Neural progenitor cell (in vitro differentiated cells): ENCODE results near the gene PTPRN2. TPM values are rescaled to one million over a fixed set of nuclear protein-coding genes. Genes with fewer than 3 reads are reported as not detected.

Experiments
- DNase-seq: peaks from one replicate; pipeline ENCODE4 v3.0.0-alpha.2; 2016; ENCODE audit warnings: low spot score
- H2AFZ ChIP-seq: fragments of 200-600 bp; sonication (generic); replicated peaks from 2 replicates; pipeline ENCODE4 v1.6.1; 2016; ENCODE audit warnings: antibody characterized with exemption
- H3F3A ChIP-seq: fragments of 200-600 bp; sonication (generic); 2 replicates; pipeline ENCODE4 v1.6.1; 2016; ENCODE audit warnings: antibody characterized with exemption, low read depth
- H3K27ac ChIP-seq: fragments of 200-600 bp; sonication (generic); 2 replicates; pipeline ENCODE4 v1.5.1; 2016; ENCODE audit warnings: mild to moderate bottlenecking
- H3K27me3 ChIP-seq: fragments of 200-600 bp; sonication (generic); 2 replicates; pipeline ENCODE4 v1.6.1; 2016; ENCODE audit warnings: mild to moderate bottlenecking, moderate library complexity
- H3K36me3 ChIP-seq: fragments of 200-600 bp; sonication (generic); 2 replicates; pipeline ENCODE4 v1.5.1; 2016
- H3K4me1 ChIP-seq: fragments of 200-600 bp; sonication (generic); 2 replicates; pipeline ENCODE4 v1.6.1; 2016; ENCODE audit warnings: mixed run types
- H3K4me2 ChIP-seq: fragments of 200-600 bp; sonication (generic); 2 replicates; pipeline ENCODE4 v1.6.1; 2016
- H3K4me3 ChIP-seq: fragments of 200-600 bp; sonication (generic); 2 replicates; pipeline ENCODE4 v1.5.1; 2016
- H3K79me2 ChIP-seq: fragments of 200-600 bp; sonication (generic); 2 replicates; pipeline ENCODE4 v1.6.1; 2016; ENCODE audit warnings: low read depth
- H3K9ac ChIP-seq: fragments of 200-600 bp; sonication (generic); 2 replicates; pipeline ENCODE4 v1.6.1; 2016
- H3K9me3 ChIP-seq: fragments of 200-600 bp; sonication (generic); 2 replicates; pipeline ENCODE4 v1.5.1; 2016; ENCODE audit warnings: low read depth
- H4K20me1 ChIP-seq: fragments of 200-600 bp; sonication (generic); 2 replicates; pipeline ENCODE4 v1.6.1; 2016; ENCODE audit warnings: low read depth
- H3K27ac Mint-ChIP-seq: 3 replicates; pipeline ENCODE4 v1.8.0; 2021; ENCODE audit warnings: mixed read lengths
- H3K27me3 Mint-ChIP-seq: 2 replicates; pipeline ENCODE4 v1.8.0; 2022; ENCODE audit warnings: low read depth, mild to moderate bottlenecking, inconsistent platforms, moderate library complexity, mixed read lengths; ENCODE audit not compliant: insufficient read depth
- H3K36me3 Mint-ChIP-seq: 3 replicates; pipeline ENCODE4 v1.8.0; 2021; ENCODE audit warnings: mixed read lengths
- H3K4me1 Mint-ChIP-seq: 3 replicates; pipeline ENCODE4 v1.8.0; 2021; ENCODE audit warnings: mixed read lengths
- H3K4me3 Mint-ChIP-seq: 3 replicates; pipeline ENCODE4 v1.8.0; 2021; ENCODE audit warnings: mild to moderate bottlenecking, moderate library complexity, mixed read lengths
- H3K9me3 Mint-ChIP-seq: 3 replicates; pipeline ENCODE4 v1.8.0; 2020; ENCODE audit warnings: mixed read lengths
- CTCF ChIP-seq: fragments of 200-600 bp; sonication (generic); IDR thresholded peaks from 2 replicates; pipeline ENCODE4 v1.5.1; 2017; ENCODE audit warnings: antibody characterized with exemption, mild to moderate bottlenecking
- EZH2 ChIP-seq: fragments of 200-600 bp; sonication (generic); IDR thresholded peaks from 2 replicates; pipeline ENCODE4 v1.6.1; 2017; ENCODE audit warnings: antibody characterized with exemption, mild to moderate bottlenecking, moderate library complexity
- EZH2phosphoT487 ChIP-seq: fragments of 200-600 bp; sonication (generic); IDR thresholded peaks from 2 replicates; pipeline ENCODE4 v1.6.1; 2017; ENCODE audit warnings: antibody characterized with exemption
- total RNA-seq: library from RNA; depleted of rRNA; stranded (reverse); fragments of >200 nt; gene quantifications from 2 replicates; pipeline ENCODE4 v1.2.3, GENCODE V29; 2015; ENCODE audit warnings: low replicate concordance

Gene PTPRN2
- total RNA-seq, 1 donor from 2014 or later = 3.0 TPM

GRCh38 chr7:158609313-158609974, 21.8 kb upstream of the PTPRN2 start:
- no peak for DNase-seq
- Histone ChIP-seq H3K27me3 (no peaks in the 10 kb centered on the region), H2AFZ (no peak overlapping the region), H3K27ac (no peak overlapping the region), H3K9me3 (no peaks in the 10 kb centered on the region), H3K79me2 (no peaks in the 10 kb centered on the region), H3K36me3 (no peaks in the 10 kb centered on the region), H3K4me1 (no peaks in the 10 kb centered on the region), H4K20me1 (no peaks in the 10 kb centered on the region), H3K4me3 (no peak overlapping the region), H3K4me2 (no peak overlapping the region), H3F3A (no peaks in the 10 kb centered on the region), H3K9ac (no peak overlapping the region)
- no peaks in the 10 kb centered on the region for H3K4me1 Mint-ChIP-seq
- H3K27me3 Mint-ChIP-seq = no peaks in the 10 kb centered on the region
- H3K27ac Mint-ChIP-seq = no peak overlapping the region
- no peak overlapping the region for H3K4me3 Mint-ChIP-seq
- H3K36me3 Mint-ChIP-seq = no peaks in the 10 kb centered on the region
- no peaks in the 10 kb centered on the region for H3K9me3 Mint-ChIP-seq
- TF ChIP-seq CTCF (no peak), EZH2 (no peak), EZH2phosphoT487 (no peak)

GRCh38 chr7:158607563-158607962, 19.9 kb upstream of the PTPRN2 start:
- H3K4me1 Mint-ChIP-seq = no peaks in the 10 kb centered on the region
- no peak for DNase-seq
- Histone ChIP-seq H3K4me2 (no peak overlapping the region), H3K79me2 (no peaks in the 10 kb centered on the region), H2AFZ (no peak overlapping the region), H3K9ac (no peak overlapping the region), H3K4me1 (no peaks in the 10 kb centered on the region), H3K27ac (no peak overlapping the region), H3K9me3 (no peaks in the 10 kb centered on the region), H3K27me3 (no peaks in the 10 kb centered on the region), H4K20me1 (no peaks in the 10 kb centered on the region), H3F3A (no peaks in the 10 kb centered on the region), H3K4me3 (no peak overlapping the region), H3K36me3 (no peaks in the 10 kb centered on the region)
- H3K36me3 Mint-ChIP-seq = no peaks in the 10 kb centered on the region
- no peaks in the 10 kb centered on the region for H3K27me3 Mint-ChIP-seq
- no peak overlapping the region for H3K4me3 Mint-ChIP-seq
- no peak overlapping the region for H3K27ac Mint-ChIP-seq
- no peaks in the 10 kb centered on the region for H3K9me3 Mint-ChIP-seq
- no peak for TF ChIP-seq EZH2
- TF ChIP-seq CTCF = no peak
- no peak for TF ChIP-seq EZH2phosphoT487

GRCh38 chr7:158606671-158607424, 19.2 kb upstream of the PTPRN2 start:
- no peaks in the 10 kb centered on the region for H4K20me1 ChIP-seq
- no peak for DNase-seq
- Mint-ChIP-seq H3K27ac (no peak overlapping the region), H3K27me3 (no peaks in the 10 kb centered on the region), H3K9me3 (no peaks in the 10 kb centered on the region), H3K36me3 (no peaks in the 10 kb centered on the region), H3K4me1 (no peaks in the 10 kb centered on the region), H3K4me3 (no peak overlapping the region)
- H3K27me3 ChIP-seq = no peaks in the 10 kb centered on the region
- H2AFZ ChIP-seq = no peak overlapping the region
- no peak overlapping the region for H3K27ac ChIP-seq
- TF ChIP-seq EZH2 (no peak), CTCF (no peak), EZH2phosphoT487 (no peak)
- no peak overlapping the region for H3K9ac ChIP-seq
- H3K36me3 ChIP-seq = no peaks in the 10 kb centered on the region
- H3K4me2 ChIP-seq = no peak overlapping the region
- H3K9me3 ChIP-seq = no peaks in the 10 kb centered on the region
- H3F3A ChIP-seq = no peaks in the 10 kb centered on the region
- H3K4me1 ChIP-seq = no peaks in the 10 kb centered on the region
- no peak overlapping the region for H3K4me3 ChIP-seq
- no peaks in the 10 kb centered on the region for H3K79me2 ChIP-seq
